Measurements from ENCODE around the gene RNASE4.

RNASE4 gene

DNA sequence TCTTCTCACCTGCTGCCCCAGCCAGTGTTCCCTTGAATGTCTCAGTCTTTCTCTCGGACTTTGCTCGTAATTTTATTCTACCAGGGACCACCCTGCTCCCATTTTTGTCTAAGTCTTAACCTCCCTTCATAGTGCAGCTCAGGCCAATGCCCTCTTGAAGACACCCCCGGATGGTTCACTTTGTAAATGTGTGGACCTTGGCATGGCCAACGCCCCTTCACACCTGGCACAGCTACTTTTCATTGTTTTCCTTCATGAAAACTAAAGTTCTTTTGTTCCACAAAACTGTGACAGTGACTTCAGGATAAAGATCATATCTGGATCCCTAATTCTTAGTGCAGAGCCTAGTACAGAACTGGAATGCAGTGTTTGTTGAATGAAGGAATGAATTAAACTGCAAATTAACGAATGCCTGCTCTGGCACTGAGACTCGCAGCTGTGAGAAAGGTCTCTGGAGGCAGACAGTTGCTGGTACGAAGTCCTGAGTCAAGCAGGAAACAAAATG lies 3.5 kb upstream of the RNASE4 start:
- no peaks in the 10 kb centered on the region for H3K36me3 ChIP-seq (replicated peaks; ENCODE audit: insufficient read depth, low read length)
- H3K9ac ChIP-seq (ENCODE audit: low read length) = peak overlapping the region; percentile 91; the same call in 1 of the 2 replicates
- H3F3A ChIP-seq (ENCODE audit: insufficient read depth, low read length) = peaks cover 56% of the 10 kb centered on the region
- H3K27me3 ChIP-seq (replicated peaks; ENCODE audit: insufficient read depth, low read length) = no peaks in the 10 kb centered on the region
- H2AFZ ChIP-seq (ENCODE audit: low read length) = peak overlapping the region; percentile 38; the same call in 1 of the 2 replicates
- peak; percentile 84 for DNase-seq
- peak overlapping the region; percentile 99 for H3K27ac ChIP-seq (ENCODE audit: low read length)
- no peaks in the 10 kb centered on the region for H3K79me2 ChIP-seq (ENCODE audit: low read length)
- peak overlapping the region; percentile 67 for H3K4me3 ChIP-seq (ENCODE audit: low read length)
- TF ChIP-seq EZH2phosphoT487 (IDR thresholded peaks at IDR 0.05; ENCODE audit: low read length) = no peak
- no peak for TF ChIP-seq EZH2 (optimal IDR thresholded peaks at IDR 0.05; ENCODE audit: low read depth, low read length)
- TF ChIP-seq, protein P1, sequence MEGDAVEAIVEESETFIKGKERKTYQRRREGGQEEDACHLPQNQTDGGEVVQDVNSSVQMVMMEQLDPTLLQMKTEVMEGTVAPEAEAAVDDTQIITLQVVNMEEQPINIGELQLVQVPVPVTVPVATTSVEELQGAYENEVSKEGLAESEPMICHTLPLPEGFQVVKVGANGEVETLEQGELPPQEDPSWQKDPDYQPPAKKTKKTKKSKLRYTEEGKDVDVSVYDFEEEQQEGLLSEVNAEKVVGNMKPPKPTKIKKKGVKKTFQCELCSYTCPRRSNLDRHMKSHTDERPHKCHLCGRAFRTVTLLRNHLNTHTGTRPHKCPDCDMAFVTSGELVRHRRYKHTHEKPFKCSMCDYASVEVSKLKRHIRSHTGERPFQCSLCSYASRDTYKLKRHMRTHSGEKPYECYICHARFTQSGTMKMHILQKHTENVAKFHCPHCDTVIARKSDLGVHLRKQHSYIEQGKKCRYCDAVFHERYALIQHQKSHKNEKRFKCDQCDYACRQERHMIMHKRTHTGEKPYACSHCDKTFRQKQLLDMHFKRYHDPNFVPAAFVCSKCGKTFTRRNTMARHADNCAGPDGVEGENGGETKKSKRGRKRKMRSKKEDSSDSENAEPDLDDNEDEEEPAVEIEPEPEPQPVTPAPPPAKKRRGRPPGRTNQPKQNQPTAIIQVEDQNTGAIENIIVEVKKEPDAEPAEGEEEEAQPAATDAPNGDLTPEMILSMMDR (IDR thresholded peaks at IDR 0.05; ENCODE audit: low read length) = no peak
- H3K4me1 ChIP-seq (ENCODE audit: low read length) = 0 out of 2 replicates have a peak, but pooled peaks cover 5% of the 10 kb centered on the region
- no peaks in the 10 kb centered on the region for H3K9me3 ChIP-seq (replicated peaks; ENCODE audit: insufficient read depth, low read length)
- no peaks in the 10 kb centered on the region for H3K9me2 ChIP-seq (replicated peaks; ENCODE audit: insufficient read depth, low read length)
- H4K20me1 ChIP-seq (ENCODE audit: insufficient read depth, low read length) = no peaks in the 10 kb centered on the region
- H3K4me2 ChIP-seq (ENCODE audit: low read depth, low read length) = peak overlapping the region; percentile 97

DNA sequence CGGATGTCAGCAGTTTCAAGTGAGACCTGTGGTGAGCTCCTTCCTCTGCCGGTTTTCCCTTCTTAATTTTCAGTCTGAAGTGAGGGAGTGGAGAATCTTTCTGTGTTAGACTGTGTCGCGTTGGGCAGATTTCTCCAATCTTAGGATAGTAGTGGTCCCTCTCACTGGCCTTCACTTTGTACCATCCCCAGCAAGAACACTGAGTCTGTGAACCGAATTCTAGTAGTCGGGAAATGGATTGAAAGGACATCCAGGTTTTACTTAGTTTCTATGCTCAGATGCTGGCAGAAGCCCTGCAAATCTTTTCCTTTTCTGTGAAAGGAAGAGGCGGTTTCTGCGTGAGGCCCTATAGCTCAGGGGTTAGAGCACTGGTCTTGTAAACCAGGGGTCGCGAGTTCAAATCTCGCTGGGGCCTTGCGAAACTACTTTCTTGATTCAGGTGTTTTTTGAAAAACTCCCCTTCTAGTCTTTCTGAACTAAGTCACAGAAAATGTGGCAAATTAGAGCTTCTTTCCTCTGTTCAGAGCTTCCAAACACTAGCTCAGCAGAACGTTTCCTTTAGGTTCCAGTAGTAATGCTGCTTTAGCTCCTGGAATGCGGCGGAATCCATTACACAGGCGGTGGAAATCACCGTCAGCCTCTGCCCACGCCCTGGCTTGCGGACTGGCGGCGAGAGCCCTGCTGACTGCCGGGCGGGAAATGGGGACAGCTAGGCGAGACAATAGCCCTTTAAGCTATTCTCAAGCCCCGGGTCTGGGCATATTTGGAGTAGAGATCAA lies 2.8 kb upstream of the RNASE4 start:
- H3K4me2 ChIP-seq (ENCODE audit: low read depth, low read length) = peak overlapping the region; percentile 97
- TF ChIP-seq EZH2 (optimal IDR thresholded peaks at IDR 0.05; ENCODE audit: low read depth, low read length) (no peak), EZH2phosphoT487 (IDR thresholded peaks at IDR 0.05; ENCODE audit: low read length) (no peak)
- TF ChIP-seq, protein P1 (IDR thresholded peaks at IDR 0.05; ENCODE audit: low read length) = no peak
- H3K27me3 ChIP-seq (replicated peaks; ENCODE audit: insufficient read depth, low read length) = no peaks in the 10 kb centered on the region
- H3K9ac ChIP-seq (ENCODE audit: low read length) = peak overlapping the region; percentile 91
- DNase-seq = peak; percentile 73
- H4K20me1 ChIP-seq (ENCODE audit: insufficient read depth, low read length) = no peaks in the 10 kb centered on the region
- H3K4me1 ChIP-seq (ENCODE audit: low read length) = 0 out of 2 replicates have a peak, but pooled peaks cover 5% of the 10 kb centered on the region
- H3K9me3 ChIP-seq (replicated peaks; ENCODE audit: insufficient read depth, low read length) = no peaks in the 10 kb centered on the region
- peaks cover 56% of the 10 kb centered on the region for H3F3A ChIP-seq (ENCODE audit: insufficient read depth, low read length)
- H3K27ac ChIP-seq (ENCODE audit: low read length) = peak overlapping the region; percentile 99
- H3K79me2 ChIP-seq (ENCODE audit: low read length) = no peaks in the 10 kb centered on the region
- peak overlapping the region; percentile 72 for H2AFZ ChIP-seq (ENCODE audit: low read length)
- no peaks in the 10 kb centered on the region for H3K36me3 ChIP-seq (replicated peaks; ENCODE audit: insufficient read depth, low read length)
- H3K4me3 ChIP-seq (ENCODE audit: low read length) = peak overlapping the region; percentile 77
- H3K9me2 ChIP-seq (replicated peaks; ENCODE audit: insufficient read depth, low read length) = no peaks in the 10 kb centered on the region

DNA sequence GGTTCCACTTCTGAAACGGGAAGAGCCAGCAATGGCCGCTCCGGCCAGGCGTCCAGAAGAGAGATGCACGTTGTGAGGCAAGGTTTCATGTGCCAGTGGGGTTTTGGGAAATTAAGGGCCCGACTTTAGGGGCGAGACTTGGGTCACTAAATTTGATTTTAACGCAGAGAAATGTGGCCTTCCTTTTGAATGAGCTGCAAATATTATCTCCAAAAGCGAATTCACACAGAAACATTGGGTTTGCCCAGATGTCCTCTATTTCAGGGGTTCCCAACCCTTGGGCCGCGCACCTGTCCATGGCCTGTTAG lies 2.3 kb upstream of the RNASE4 start:
- Histone ChIP-seq H3K9ac (ENCODE audit: low read length) (peak overlapping the region; percentile 91), H3K27me3 (replicated peaks; ENCODE audit: insufficient read depth, low read length) (no peaks in the 10 kb centered on the region), H3K4me1 (ENCODE audit: low read length) (0 out of 2 replicates have a peak, but pooled peaks cover 5% of the 10 kb centered on the region), H3K36me3 (replicated peaks; ENCODE audit: insufficient read depth, low read length) (no peaks in the 10 kb centered on the region), H3K4me3 (ENCODE audit: low read length) (peak overlapping the region; percentile 77), H3F3A (ENCODE audit: insufficient read depth, low read length) (peaks cover 56% of the 10 kb centered on the region), H3K27ac (ENCODE audit: low read length) (peak overlapping the region; percentile 99), H3K9me2 (replicated peaks; ENCODE audit: insufficient read depth, low read length) (no peaks in the 10 kb centered on the region), H3K4me2 (ENCODE audit: low read depth, low read length) (peak overlapping the region; percentile 97), H3K79me2 (ENCODE audit: low read length) (no peaks in the 10 kb centered on the region), H2AFZ (ENCODE audit: low read length) (peak overlapping the region; percentile 72), H3K9me3 (replicated peaks; ENCODE audit: insufficient read depth, low read length) (no peaks in the 10 kb centered on the region), H4K20me1 (ENCODE audit: insufficient read depth, low read length) (no peaks in the 10 kb centered on the region)
- no peak for DNase-seq
- no peak for TF ChIP-seq EZH2 (optimal IDR thresholded peaks at IDR 0.05; ENCODE audit: low read depth, low read length)
- TF ChIP-seq EZH2phosphoT487 (IDR thresholded peaks at IDR 0.05; ENCODE audit: low read length) = no peak
- TF ChIP-seq, protein P1 (IDR thresholded peaks at IDR 0.05; ENCODE audit: low read length) = no peak
